GM19035 (cell line): ENCODE results near the gene IDH3G.

ENCODE experiments used
- ATAC-seq: cut with Tn5 transposase; IDR thresholded peaks from one replicate; pipeline ENCODE4 v1.9.1; 2021; ENCODE audit not compliant: unreplicated experiment

The IDH3G gene

GRCh38 chrX:153773741-153774575 is 20.2 kb downstream of the IDH3G start:
- no peak for ATAC-seq

- ATAC-seq = no peak
These were observed 21.0 kb downstream of the IDH3G start for GRCh38 chrX:153773218-153773611.

- no peak for ATAC-seq
These were observed 21.6 kb downstream of the IDH3G start for GRCh38 chrX:153772316-153773217.

GRCh38 chrX:153771415-153772315 is 22.5 kb downstream of the IDH3G start:
- no peak for ATAC-seq

GRCh38 chrX:153770601-153771414 is 23.4 kb downstream of the IDH3G start:
- no peak for ATAC-seq

GRCh38 chrX:153769865-153770600 is 24.1 kb downstream of the IDH3G start:
- no peak for ATAC-seq

GRCh38 chrX:153769158-153769864 is 24.9 kb downstream of the IDH3G start:
- ATAC-seq = no peak

GRCh38 chrX:153768311-153769157 is 25.6 kb downstream of the IDH3G start:
- ATAC-seq = no peak

GRCh38 chrX:153767674-153768055 is 26.5 kb downstream of the IDH3G start:
- ATAC-seq = no peak

- no peak for ATAC-seq
These were observed 27.1 kb downstream of the IDH3G start for GRCh38 chrX:153766871-153767673.

GRCh38 chrX:153766098-153766817 is 27.9 kb downstream of the IDH3G start:
- ATAC-seq = no peak

- ATAC-seq = no peak
These were observed 28.8 kb downstream of the IDH3G start for GRCh38 chrX:153765138-153766079.

GRCh38 chrX:153764786-153765137 is 29.4 kb downstream of the IDH3G start:
- no peak for ATAC-seq

GRCh38 chrX:153763989-153764755 is 30.0 kb downstream of the IDH3G start, which contains the start of gene PLXNB3:
Gene PLXNB3 (plus strand): TSS chrX:153764249. CDS start chrX:153765536, 1,287 bp downstream.
- ATAC-seq = no peak
